VCaP (cell line): ENCODE results near the gene ATL2.

ENCODE experiments used
- H3K27ac ChIP-seq: fragments of 450-650 bp; 2 replicates; pipeline ENCODE4 v1.5.1; 2017
- TF ChIP-seq, protein P1 (sequence below): fragments of 450-650 bp; conservative IDR thresholded peaks from 2 replicates; pipeline ENCODE4 v1.5.1; 2017; ENCODE audit warnings: mild to moderate bottlenecking, moderate library complexity

Gene ATL2

DNA sequence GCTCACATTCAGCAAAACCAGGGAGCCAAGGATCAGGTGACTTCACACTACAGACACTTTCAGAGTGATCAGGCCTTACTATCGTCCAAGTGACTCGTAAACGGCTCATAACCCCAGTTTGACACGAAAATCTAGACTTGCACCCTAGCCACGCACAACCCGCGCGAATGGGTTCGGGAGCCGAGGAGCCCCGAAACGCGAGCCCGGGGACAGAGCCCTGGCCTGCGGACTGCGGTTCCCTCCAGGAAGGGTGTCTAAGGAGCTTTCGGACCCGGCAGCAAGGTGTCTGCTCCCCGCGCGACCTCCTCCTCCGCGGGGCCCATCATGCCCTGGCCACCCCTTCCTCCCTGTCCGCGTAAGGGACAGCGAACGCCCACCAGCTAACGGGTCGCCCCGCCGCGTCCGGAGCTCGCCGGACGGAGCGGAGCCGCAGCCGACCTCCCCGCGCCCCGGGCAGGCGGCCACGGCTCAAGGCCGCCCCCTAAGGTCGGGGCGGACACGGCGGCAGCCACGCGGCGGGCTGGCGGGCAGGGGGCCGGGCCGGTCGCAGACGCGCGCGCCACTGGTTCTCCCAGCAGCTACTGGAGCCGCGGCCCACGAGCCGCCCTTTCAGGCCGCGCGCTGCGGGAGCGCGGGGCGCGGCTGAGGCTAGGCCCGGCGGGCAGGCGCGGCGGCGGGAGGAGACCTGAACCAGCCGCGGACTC, 575 bp downstream of the ATL2 start:
- TF ChIP-seq, protein P1, sequence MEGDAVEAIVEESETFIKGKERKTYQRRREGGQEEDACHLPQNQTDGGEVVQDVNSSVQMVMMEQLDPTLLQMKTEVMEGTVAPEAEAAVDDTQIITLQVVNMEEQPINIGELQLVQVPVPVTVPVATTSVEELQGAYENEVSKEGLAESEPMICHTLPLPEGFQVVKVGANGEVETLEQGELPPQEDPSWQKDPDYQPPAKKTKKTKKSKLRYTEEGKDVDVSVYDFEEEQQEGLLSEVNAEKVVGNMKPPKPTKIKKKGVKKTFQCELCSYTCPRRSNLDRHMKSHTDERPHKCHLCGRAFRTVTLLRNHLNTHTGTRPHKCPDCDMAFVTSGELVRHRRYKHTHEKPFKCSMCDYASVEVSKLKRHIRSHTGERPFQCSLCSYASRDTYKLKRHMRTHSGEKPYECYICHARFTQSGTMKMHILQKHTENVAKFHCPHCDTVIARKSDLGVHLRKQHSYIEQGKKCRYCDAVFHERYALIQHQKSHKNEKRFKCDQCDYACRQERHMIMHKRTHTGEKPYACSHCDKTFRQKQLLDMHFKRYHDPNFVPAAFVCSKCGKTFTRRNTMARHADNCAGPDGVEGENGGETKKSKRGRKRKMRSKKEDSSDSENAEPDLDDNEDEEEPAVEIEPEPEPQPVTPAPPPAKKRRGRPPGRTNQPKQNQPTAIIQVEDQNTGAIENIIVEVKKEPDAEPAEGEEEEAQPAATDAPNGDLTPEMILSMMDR, result peak; percentile 83
- H3K27ac ChIP-seq, result peak overlapping the region; percentile 85

DNA sequence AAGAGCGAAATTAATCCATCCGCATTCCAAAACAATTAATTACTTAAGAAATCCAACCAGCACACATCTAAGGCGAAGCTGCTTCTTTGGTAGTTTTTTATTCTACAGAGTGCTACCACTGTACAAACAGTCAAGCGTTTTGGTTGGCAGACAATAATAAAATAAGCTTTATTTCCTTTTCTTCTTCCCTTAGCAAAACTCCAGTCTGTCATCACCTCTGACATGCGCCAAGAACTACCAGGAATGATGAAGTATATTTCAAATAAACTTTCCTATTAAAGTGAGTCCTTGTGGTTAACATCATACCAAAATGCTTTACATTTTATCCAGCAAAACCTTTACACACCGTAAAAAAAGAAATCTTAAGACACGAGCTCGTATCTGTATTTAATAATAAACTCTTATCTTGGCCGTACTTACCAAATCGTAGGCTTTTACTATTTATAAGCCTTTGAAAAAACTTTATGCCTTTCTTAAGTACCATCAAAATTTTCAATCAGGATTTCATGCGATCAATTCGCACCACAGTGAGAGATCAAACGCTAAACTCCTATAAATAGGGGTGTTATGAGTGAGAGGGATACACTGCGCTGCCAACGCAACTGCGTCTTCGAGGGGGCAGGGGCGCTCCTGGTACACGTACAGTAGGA, 1.3 kb downstream of the ATL2 start:
- H3K27ac ChIP-seq, result peak overlapping the region; percentile 85
- TF ChIP-seq, protein P1, result no peak

DNA sequence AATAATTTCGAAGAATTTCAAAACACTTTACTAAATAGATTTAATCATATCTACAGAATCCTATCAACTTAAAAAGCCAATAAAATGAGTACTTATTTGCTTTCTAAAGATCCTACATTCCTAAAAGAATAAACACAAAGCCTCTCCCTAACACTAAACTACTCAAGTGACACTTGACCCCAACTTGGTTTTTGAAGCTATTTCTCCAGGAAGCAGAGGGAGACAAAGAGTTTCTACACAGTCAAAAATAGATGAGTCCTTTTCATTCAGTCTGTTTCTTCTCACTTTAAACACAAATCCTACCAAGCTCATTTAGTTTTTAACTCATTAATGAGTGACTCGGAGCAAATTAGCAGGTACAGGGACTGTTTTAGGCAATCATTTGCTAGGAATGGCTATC, 2.1 kb downstream of the ATL2 start:
- H3K27ac ChIP-seq, result peak overlapping the region; percentile 85; the same call in 1 of the 2 replicates
- TF ChIP-seq, protein P1, result no peak

DNA sequence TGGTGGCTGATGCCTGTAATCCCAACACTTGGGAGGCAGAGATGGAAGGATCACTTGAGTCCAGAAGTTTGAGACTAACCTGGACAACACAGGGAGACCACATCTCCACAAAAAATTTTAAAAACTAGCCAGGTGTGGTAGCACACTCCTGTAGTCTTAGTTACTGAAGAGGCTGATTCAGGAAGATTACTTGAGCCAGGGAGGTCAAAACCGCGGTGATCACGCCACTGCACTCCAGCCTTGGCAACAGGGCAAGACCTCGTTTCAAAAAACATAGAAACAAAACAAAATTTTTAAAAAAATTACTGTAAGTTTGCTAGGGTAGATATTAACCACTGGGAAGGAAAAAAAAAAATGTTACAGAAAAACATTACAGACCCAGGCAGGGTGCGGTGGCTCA, 5.8 kb downstream of the ATL2 start:
- no peak overlapping the region for H3K27ac ChIP-seq
- TF ChIP-seq, protein P1, result no peak

DNA sequence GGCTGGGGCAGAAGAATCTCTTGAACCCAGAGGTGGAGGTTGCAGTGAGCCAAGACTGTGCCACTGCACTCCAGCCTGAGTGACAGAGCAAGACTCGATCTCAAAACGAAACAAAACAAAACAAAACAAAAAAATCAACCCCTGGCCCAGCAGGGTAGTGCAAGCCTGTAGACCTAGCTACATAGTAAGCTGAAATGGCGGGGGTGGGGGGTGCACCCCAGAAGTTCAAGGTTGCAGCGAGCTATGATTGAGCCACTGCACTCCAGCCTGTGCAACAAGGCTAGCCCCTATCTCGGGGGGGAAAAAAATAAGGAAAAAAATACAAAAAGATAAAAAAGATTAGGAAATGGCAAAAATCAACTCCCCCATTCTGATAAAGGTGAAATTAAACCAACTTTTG, 6.4 kb downstream of the ATL2 start:
- TF ChIP-seq, protein P1, result no peak
- H3K27ac ChIP-seq, result no peak overlapping the region

DNA sequence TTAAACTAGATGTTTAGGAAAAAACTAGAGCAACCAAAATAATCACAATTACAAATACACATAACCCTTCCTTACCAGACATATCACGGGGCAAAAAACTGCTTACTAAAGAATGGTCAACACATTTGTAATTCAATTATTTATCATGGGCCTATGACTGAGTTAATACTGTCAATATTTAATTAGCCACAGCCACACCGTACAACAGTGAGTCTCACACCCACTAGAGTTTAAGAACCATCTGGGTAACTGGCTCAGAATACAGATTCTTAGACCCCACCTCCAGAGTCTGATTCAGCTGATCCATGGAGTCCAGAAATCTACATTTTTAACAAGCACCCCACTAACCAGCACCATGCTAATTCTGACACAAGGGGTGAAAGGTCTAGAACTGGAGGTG, 14.8 kb downstream of the ATL2 start:
- H3K27ac ChIP-seq, result no peak overlapping the region
- TF ChIP-seq, protein P1, result no peak

DNA sequence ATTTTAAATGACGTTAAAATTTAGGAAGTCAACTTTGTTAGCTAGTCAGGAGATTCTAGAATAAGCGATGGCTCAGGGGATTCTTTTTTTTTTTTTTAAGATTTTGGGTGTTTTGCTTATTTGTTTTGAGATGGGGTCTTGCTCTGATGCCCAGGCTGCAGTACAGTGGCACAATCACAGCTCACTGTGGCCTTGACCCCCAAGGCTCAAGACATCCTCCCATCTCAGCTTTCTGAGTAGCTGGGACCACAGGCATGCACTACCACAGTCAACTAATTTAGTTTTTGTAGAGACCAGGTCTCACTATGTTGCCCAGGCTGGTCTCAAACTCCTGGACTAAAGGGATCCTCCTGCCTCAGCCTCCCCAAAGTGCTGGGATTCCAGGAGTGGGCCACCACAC, 16.9 kb downstream of the ATL2 start:
- TF ChIP-seq, protein P1, result no peak

More for the DNA sequence above, 16.9 kb downstream of the ATL2 start:
- H3K27ac ChIP-seq, result no peak overlapping the region
